Effector memory CD8-positive, alpha-beta T cell (primary cell): ENCODE measurements around the gene TTC9.

Source experiments
- ATAC-seq: fragments of 150-1000 bp; cut with Tn5 transposase; replicated peaks from 2 replicates; pipeline ENCODE4 v1.10.0; 2021; ENCODE audit warnings: mild to moderate bottlenecking, moderate library complexity
- DNase-seq, 3 experiments: peaks; one replicate each; pipeline ENCODE4 v3.0.0; 2021
- H3K27ac Mint-ChIP-seq, 2 donors: one replicate each; pipeline ENCODE4 v1.8.0; 2022; ENCODE audit warnings: mild to moderate bottlenecking in 2 of 2, mixed read lengths in 2 of 2, moderate library complexity in 2 of 2
- H3K27me3 Mint-ChIP-seq, 2 donors: one replicate each; pipeline ENCODE4 v1.8.0; 2022; ENCODE audit warnings: mixed read lengths in 2 of 2
- H3K36me3 Mint-ChIP-seq: one replicate; pipeline ENCODE4 v1.8.0; 2022; ENCODE audit warnings: mild to moderate bottlenecking, moderate library complexity, mixed read lengths; ENCODE audit not compliant: insufficient read depth
- H3K4me1 Mint-ChIP-seq, 2 donors: one replicate each; pipeline ENCODE4 v1.8.0; 2022; ENCODE audit warnings: low read depth in 2 of 2, mixed read lengths in 2 of 2
- H3K4me3 Mint-ChIP-seq, 2 donors: one replicate each; pipeline ENCODE4 v1.8.0; 2022; ENCODE audit warnings: mild to moderate bottlenecking in 2 of 2, mixed read lengths in 2 of 2, moderate library complexity in 2 of 2
- H3K9me3 Mint-ChIP-seq, 2 donors: one replicate each; pipeline ENCODE4 v1.8.0; 2022; ENCODE audit warnings: mixed read lengths in 2 of 2

Gene TTC9

DNA sequence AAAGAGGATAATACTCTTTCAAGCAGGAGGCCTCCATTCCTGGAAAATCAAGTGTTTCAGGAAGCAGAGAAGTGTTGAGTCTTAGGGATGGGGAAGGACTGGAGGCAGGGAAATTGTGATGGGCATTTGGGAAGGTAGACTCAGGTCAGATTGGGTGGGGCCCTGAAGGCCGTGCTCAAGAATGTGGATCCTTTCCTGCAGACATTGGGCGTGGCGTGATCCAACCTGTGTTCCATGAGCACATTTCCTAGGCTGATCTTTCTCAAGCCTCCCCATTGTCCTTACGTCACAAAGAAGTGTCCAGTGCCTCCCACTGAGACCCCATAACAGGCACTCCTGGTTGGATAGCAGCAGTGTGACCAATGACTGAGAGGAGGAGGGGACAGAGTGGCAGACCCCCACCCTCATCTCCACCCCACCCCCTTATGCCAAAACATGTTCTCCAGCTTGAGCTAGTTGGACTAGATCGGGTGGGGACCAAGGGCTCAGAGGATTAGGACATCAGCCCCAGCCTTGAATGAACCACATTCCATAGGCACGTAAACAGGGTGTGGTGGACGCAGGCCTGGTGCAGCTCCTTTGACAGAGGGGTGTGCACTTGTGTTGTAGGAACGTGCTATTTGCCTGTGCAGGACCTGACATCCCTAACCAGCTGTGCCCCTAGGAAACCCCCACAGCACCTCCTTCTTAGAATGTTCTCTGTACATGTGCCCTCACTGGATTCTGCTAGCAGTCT, 76.8 kb downstream of the TTC9 start:
- Mint-ChIP-seq H3K27ac (no peak overlapping the region), H3K27me3 (peaks cover 9 to 11% of the 10 kb centered on the region in 2 donors), H3K9me3 (no peaks in the 10 kb centered on the region), H3K36me3 (no peaks in the 10 kb centered on the region), H3K4me3 (no peak overlapping the region), H3K4me1 (peaks cover 1 to 4% of the 10 kb centered on the region in 2 donors)
- ATAC-seq (no peak), DNase-seq (no peak)

GRCh38 chr14:70721542-70721941, 79.8 kb downstream of the TTC9 start:
- Mint-ChIP-seq H3K9me3 (no peaks in the 10 kb centered on the region), H3K4me3 (no peak overlapping the region), H3K27ac (no peak overlapping the region), H3K27me3 (no peaks in the 10 kb centered on the region), H3K4me1 (no peaks in the 10 kb centered on the region), H3K36me3 (no peaks in the 10 kb centered on the region)
- DNase-seq (no peak), ATAC-seq (no peak)

- Mint-ChIP-seq H3K9me3 (no peaks in the 10 kb centered on the region), H3K27ac (no peak overlapping the region), H3K27me3 (no peaks in the 10 kb centered on the region), H3K4me3 (no peak overlapping the region), H3K36me3 (no peaks in the 10 kb centered on the region), H3K4me1 (no peaks in the 10 kb centered on the region)
- ATAC-seq (no peak), DNase-seq (no peak)
Measured at GRCh38 chr14:70722418-70722817, 80.7 kb downstream of the TTC9 start.

DNA sequence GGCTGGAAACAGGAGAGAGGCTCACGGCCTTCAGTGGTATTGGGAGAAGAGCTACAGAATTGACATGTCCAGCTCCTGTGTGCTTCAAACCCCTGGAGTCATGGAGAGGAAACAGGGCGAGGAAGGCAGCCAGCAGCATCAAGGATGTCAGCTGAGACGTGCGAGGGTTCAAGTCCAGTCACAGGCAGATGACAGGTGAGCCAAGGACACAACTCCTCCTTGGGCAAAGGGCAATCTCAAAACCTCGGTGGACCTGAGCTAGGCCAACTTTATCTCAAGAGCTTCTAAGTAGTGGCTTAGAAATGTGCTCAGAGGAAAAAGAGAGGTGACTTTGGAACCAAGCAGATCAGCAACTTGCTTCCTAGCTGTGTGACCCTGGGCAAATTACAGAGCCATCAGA, 81.6 kb downstream of the TTC9 start:
- DNase-seq (no peak), ATAC-seq (no peak)
- Mint-ChIP-seq H3K9me3 (no peaks in the 10 kb centered on the region), H3K27me3 (no peaks in the 10 kb centered on the region), H3K27ac (no peak overlapping the region), H3K4me1 (no peaks in the 10 kb centered on the region), H3K4me3 (no peak overlapping the region), H3K36me3 (no peaks in the 10 kb centered on the region)

- Mint-ChIP-seq H3K27me3 (no peaks in the 10 kb centered on the region), H3K4me3 (no peak overlapping the region), H3K27ac (no peak overlapping the region), H3K36me3 (no peaks in the 10 kb centered on the region), H3K9me3 (no peaks in the 10 kb centered on the region), H3K4me1 (no peaks in the 10 kb centered on the region)
- DNase-seq (no peak), ATAC-seq (no peak)
Measured at GRCh38 chr14:70724110-70724509, 82.4 kb downstream of the TTC9 start.

- Mint-ChIP-seq H3K27me3 (no peaks in the 10 kb centered on the region), H3K27ac (no peak overlapping the region), H3K4me1 (no peaks in the 10 kb centered on the region), H3K4me3 (no peak overlapping the region), H3K36me3 (no peaks in the 10 kb centered on the region), H3K9me3 (no peaks in the 10 kb centered on the region)
- ATAC-seq (no peak), DNase-seq (no peak)
Measured at GRCh38 chr14:70724944-70725343, 83.2 kb downstream of the TTC9 start.
